Measurements from ENCODE around the gene NEDD4.
"Not testable (repeated sequence)": the region's sequence is repeated elsewhere in the genome, so short reads cannot be mapped to it uniquely, and the experiment has no call there.

Gene NEDD4

DNA sequence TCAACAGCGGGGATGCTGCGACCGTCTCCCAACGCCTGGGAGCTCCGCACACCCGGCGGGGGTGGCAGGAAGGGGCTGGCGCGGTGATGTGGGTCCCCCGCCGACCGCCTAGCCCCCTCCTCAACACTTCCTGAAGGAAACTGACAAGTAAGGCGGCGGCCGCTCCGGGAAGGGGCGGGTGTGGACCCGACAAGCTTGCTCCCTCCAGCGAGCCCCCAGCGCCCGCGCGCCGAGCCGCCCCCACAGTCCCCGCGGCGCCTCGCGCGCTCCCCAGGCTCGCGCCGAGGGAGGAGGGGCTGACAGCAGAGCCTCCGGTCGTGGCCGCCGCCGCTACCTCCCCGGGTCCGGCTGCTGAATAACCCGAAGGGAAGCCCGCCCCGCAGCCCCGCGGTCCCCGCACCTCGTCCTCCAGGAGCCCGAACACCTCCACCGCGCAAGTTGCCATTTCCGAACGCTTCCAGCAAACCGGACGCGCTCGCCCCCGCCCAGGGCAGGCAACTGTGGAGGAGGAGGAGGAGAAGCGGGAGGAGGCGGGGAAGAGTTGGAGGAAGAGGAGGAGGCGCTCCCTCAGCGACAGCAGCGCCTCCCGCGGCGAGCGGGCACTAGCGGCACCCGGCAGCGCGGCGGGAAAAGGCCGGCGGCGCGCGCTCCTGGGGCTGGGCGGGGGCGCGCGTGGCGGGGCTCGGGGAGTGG, at the start of gene NEDD4:
Gene NEDD4 (minus strand): TSS at position 502 of the 693 bp plus-strand sequence. CDS start 57 bp downstream, at position 445.
- peak; percentile 65 for DNase-seq

DNA sequence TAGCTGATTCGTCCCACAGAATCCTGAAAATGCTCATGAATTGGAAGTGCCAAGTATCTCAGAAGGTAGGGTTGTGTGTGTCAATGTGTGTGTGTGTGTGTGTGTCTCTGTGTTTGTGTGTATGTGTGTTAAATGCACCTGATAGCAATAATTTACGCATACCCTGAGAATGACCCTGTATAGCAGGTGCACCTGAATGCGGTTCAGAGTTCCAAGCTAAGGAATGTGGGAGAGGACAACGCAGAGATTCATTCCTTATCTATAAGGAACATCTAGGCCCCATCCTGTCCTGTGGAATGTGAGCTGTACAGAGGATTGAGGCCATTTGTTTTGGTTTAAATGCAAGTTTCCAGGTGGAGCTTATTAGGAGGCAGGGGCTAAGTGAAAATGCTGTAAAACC, 49.1 kb upstream of the NEDD4 start:
- DNase-seq, result no peak

DNA sequence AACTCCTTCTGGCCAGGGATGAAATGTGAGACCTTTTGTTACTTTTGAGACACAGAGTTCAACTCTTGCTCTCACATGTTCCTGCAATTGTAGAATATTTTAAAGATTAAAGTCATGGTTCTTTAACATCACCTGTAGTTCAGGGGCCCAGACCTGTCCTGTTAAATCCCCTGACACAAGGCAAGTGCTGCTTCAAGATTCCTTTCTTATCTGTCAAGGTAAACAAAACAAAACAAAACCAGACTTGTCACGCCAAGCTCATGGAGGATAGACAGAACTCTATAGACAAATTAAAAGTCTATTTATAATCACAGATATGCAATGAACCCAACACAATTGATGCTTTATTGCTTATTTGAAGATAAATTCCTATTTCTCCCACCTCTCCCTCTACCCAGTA, 48.6 kb upstream of the NEDD4 start:
- DNase-seq, result no peak

DNA sequence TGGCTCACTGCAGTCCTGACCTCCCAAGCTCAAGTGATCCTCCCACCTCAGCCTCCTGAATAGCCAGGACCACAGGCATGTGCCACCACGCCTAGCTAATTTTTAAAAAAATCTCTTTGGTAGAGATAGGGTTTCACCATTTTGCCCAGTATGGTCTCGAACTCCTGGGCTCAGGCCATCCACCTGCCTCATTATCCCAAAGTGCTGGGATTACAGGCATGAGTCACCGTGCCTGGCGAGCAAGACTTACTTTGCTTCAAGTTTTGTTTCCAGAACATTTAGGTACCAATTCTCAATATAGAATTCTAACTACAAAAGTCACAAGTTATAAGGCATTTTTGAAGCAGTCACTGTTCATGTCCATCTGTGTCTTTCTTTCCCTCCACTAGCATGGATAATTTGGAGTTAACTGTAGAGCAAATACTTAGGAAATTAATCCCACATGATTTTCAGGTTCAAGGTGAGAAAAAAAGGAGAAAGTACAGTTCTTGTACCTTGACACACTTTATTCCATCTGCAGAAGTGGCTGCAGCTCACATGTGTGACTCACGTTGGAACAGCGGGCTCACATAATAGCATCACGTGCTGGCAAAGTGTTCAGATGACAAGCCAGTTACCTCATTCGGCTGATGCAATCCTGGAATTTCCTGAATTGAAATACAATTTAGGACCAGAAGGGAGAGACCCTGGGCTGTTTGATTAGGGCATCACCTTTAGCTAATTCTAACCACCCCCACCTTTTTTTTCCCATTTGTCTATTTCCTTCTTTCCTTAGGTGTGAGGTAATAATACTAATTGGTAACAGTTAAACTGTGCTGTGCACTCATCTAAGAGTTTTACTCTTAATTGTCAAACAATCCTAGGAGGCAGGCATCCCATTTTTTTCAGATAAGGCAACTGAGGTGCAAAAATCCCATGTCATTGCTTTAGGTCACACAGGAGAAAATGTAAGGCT, 46.9 kb upstream of the NEDD4 start:
- no peak for DNase-seq

DNA sequence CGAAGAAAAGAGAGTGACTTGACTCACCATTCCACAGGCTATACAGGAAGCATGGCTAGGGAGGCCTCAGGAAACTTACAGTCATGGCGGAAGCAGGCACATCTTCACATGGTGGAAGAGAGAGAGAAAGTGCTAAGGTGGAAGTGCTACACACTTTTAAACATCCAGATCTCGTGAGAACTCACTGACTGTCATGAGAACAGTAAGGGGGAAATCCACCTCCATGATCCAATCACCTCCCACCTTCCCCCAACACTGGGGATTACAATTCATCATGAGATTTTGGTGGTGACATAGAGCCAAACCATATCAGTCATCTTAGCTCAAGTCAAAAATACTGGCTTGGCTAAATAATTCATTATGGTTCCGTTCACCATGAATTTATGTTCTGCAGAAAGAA, 45.3 kb upstream of the NEDD4 start:
- DNase-seq, result no peak

DNA sequence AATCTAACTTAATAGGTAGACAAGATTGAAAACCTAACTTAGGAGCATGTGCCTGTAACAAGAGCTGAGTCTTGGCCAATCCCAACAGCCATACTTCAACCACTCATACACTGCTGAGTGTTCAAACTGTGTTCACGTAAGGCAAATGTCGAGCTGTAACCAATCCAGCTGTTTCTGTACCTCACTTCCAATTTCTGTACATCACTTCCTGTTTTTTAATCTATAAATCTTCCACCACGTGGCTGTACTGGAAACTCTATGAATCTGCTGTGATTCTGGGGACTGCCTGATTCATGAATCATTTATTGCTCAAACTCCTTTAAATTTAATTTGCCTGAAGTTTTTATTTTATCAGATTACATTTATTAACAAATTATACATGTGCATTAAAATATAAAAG, 44.6 kb upstream of the NEDD4 start:
- DNase-seq, result no peak

DNA sequence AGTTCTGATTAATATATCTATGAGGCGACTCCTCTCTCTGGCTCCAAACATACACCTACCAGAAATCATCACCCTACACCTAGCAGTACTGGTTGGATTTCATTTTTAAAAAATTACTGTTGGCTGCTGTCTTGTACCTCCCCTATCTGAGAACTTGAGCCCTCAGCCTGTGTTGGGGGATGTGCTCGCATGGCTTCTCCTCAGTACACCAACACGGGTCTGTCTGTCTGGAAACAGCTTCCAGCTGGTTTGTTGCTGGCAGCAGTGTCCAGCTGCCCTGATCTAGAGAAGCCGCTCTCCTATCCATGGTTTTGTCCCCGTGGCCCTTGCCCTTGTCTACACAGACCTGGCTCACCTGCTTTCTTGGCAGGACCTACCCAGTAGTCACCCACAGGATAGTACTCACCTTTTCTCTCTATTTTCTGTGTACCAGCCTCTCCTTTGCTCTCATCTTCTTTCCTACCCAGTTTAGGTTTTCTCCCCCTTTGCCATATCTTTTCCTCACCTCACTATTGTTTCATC, 43.2 kb upstream of the NEDD4 start:
- no peak for DNase-seq

DNA sequence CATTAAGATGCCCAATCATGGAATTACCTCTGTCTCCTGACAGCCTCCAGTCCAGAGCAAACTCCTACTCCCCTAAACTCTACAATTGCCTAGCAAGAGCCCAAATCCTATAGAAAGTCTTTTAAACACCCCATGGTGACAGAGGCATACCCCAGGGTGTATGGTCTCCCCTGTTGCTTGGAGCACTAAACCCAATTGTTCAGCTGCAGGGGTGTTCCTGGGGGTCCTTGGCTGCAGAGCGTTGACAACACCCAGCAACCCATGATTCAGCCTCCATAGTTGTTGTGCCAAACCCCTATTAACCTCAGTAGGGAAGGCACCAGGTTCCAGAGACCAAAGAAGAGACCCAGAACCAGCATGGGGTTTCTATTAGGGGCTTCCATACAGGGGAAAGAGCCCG, 41.8 kb upstream of the NEDD4 start:
- no peak for DNase-seq

DNA sequence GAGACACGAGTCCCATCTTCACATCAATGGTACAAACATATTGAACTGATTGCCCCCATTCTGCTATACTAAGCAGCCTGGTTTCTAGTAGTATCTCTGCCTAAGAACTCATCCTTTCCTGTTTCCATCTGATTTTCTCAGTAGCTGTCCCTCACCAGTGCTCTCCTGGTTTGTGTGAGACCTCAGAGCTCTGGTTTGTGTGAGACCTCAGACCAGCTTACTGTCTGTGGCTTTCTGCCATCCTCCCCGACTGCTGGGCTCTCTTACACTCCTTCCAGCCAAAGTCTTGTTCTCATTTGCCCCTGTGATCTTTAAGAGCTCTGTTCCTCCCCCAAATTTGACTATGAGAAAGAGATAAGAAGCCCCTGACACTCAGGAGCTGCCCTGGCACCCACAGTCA, 41.1 kb upstream of the NEDD4 start:
- DNase-seq, result no peak

DNA sequence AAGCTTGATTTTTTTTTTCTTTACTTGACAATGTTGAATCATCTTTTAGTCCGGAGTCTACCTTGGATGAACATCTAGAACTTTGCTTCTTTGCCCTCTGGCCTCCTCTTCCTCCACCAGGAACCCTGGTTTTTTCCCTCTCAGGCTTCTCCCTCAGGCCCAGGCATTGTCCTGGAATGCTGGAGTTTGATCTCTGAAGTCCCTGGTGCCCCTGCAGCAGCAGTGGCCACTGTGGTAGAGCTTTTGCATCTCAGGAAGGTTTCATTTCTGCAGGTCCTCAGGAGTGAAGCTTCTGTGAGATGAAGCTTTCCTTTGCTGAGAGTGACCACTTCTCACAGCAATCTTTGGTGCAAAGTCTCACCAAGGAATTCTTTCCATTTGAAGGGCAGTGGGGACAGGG, 39.0 kb upstream of the NEDD4 start:
- no peak for DNase-seq

DNA sequence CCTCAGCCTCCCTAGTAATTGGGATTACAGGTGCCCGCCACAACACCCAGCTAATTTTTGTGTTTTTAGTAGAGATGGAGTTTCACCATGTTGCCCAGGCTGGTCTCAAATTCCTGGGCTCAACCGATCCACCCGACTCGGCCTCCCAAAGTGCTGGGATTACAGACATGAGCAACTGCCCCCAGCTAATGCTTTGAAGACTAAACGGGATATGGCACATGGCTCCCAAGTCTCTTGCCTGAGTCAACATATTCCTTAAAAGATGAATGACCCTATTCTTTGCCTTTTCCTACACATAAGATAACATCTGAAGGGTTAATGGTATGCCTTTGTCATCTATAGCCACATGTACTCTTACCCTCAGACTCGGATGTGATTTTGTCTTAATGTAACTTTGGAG, 38.4 kb upstream of the NEDD4 start:
- DNase-seq, result no peak

DNA sequence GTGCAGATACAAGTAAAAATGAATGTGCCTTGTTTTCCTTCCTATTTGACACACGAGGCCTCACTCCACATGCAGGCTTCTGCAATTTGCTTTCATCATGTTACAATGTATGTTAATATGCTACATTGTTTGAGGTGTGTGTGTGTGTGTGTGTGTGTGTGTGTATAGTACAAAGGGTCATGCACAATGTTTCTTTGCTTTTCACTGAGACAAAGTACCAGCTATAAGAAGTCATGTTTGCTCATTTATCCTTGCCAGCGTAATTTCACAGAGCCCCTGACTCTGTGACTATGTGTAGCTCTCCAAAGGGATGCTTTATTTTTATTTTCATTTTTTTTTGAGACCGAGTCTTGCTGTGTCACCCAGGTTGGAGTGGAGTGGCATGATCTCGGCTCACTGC, 38.0 kb upstream of the NEDD4 start:
- no peak for DNase-seq

DNA sequence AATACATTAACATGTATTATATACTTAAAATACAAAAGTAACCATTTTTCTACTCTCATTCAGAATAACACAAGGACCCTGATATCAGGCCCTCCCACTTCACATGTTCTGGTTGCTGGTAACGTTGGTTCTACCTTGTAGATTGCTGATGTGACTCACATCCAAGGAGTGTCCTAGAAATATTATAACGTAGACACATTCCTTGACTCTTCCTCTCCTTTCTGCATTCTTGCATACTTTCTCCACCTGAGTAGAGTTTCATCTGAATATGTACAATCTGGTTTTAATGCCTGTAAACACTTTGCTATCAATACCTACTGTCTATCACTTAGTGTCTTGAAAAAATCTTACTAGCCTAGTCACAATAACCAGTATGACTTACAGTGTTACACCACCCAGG, 35.0 kb upstream of the NEDD4 start:
- DNase-seq, result no peak

DNA sequence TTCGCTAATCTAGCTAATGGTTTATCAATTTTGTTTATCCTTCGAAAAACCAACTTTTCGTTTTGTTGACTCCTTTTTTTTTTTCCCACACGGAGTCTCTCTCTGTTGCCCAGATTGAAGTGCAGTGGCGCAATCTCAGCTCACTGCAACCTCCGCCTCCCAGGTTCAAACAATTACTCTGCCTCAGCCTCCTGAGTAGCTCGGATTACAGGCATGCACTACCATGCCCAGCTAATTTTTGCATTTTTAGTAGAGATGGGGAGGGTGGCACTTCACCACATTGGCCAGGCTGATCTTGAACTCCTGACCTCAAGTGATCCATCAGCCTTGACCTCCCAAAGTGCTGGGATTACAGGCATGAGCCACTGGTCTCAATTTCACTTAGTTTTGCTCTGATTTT, 29.7 kb upstream of the NEDD4 start:
- not testable (repeated sequence) for DNase-seq

DNA sequence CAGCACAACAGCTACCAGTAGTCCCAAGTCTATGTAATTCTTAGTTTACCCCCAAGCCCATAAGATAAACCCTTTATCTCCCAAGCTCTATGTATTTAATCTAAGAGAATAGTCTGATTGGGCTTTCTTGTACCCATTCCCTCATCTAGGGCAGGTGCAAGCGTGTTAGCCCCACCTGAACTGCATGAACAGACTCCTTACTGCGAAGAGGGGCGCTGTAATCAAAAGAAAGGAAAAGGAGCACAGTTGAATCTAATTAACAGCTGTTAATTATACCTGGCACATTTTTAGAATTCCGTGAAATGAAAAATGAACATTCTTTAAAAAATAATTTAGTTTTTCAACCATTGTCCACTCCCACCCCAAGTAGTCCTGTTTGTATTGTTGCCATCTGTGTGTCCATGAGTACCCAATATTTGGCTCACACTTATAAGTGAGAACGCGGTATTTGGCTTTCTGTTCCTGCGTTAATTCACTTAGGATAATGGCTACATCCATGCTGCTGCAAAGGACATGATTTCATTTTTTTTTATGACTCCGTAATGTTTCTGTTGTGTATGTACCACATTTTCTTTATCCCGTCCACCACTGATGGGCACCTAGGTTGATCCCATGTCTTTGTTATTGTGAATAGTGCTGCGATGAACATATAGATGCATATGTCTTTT, 26.5 kb upstream of the NEDD4 start:
- no peak for DNase-seq

DNA sequence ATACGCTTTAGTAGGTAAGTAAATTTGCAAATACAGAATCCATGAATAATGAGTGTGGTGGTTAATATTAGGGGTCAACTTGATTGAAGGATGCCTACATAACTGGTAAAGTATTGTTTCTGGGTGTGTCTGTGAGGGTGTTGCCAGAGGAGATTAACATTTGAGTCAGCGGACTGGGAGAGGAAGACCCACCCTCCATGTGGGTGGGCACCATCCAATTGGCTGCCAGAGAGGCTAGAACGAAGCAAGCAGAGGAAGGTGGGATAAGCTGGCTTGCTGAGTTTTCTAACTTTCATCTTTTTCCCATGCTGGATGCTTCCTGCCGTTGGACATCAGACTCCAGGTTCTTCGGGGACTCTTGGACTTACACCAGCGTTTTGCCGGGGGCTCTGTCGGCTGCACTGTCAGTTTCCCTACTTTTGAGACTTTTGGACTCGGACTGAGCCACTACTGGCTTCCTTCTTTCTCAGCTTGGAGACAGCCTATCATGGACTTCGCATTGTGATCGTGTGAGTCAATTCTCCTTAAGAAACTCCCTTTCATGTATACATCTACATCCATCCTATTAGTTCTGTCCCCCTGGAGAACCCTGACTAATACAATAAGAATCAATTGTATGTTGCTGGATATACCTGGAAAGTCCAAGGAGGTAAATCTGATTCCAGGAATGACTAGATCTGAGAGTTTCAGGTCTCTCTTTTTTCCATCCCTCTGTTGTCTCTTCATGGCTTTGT, 25.8 kb upstream of the NEDD4 start:
- no peak for DNase-seq

DNA sequence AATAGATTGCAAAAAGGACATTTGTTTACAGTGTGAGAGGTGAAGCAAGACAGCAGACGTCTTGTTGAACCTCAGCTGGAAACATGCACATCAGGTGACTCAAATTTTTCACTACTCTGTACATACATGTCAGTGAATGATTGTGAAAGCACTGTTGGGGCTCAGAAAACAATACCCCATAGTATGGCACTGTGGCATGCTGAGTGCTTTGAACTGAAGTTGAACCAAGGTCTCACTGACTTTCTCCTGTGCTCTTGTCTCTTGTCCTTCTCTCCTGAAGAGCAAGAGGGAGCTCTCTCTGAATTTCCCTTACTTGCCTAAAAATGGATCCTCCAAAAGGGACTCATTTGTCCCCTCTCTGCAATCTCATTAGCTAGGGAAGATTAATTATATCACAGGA, 24.5 kb upstream of the NEDD4 start:
- DNase-seq, result no peak

DNA sequence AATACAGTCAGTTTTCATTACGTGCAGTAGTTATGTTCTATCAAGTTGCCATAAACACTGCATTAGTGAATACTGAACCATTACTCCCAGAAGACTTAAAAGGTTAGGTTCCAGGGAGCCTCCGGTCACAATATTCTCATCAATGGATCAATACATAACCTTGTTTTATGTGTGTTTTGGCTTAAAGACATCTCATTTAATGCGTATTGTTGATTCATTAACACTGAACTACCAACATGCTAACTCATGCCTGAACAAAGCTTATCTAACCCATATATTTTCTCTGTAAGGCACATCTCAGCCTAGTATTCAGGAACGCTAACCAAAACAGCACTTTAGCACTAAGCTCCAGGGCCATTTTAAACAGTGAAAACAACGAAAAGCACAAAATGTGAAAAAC, 24.1 kb upstream of the NEDD4 start:
- DNase-seq, result no peak

DNA sequence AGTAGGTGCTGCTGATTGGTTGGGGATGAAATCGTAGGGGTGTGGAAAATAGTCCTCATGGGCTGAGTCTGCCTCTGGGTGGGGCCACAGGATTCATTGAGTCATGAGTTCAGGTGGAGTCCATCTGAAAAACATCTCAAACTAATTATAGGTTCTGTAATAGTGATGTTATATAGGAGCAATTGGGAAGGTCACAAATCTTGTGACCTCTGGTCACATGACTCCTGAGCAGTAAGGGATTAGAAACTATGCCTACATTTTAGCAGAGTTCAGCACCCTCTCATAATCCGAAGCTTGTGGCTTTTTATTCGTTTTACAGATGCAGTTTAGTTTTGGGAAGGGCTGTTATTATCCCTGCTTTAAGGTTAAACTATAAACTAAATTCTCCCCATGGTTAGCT, 22.9 kb upstream of the NEDD4 start:
- DNase-seq, result no peak

DNA sequence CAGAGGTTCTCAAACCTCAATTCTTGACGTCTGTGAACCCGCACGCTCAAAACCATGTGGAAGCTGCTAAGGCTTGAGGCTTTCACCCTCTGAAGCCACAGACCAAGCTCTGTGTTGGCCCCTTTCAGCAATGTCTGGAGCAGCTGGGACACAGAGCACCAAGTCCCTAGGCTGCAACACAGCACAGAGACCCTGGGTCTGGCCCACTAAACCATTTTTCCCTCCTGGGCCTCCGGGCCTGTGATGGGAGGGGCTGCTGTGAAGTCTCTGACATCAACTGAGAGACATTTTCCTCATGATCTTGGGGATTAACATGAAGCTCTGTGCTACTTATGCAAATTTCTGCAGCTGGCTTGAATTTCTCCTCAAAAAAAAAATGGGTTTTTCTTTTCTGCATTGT, 21.3 kb upstream of the NEDD4 start:
- DNase-seq, result no peak

DNA sequence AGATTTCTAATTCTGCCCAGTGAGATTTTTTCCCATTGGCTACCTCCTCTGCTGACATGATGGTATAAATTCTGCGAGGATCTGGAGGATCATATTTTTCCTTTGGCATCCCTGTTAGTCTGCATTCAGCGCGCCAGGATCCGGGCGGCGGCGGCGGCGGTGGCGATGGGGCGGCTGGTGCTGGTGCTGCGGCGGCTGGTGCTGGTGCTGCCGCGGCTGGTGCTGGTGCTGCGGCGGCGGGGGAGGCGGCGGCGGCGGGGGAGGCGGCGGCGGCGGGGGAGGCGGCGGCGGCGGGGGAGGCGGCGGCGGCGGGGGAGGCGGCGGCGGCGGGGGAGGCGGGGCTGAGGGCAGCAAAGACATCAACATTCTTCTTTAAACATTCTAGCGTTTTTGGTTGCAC, 13.6 kb upstream of the NEDD4 start:
- not testable (repeated sequence) for DNase-seq

DNA sequence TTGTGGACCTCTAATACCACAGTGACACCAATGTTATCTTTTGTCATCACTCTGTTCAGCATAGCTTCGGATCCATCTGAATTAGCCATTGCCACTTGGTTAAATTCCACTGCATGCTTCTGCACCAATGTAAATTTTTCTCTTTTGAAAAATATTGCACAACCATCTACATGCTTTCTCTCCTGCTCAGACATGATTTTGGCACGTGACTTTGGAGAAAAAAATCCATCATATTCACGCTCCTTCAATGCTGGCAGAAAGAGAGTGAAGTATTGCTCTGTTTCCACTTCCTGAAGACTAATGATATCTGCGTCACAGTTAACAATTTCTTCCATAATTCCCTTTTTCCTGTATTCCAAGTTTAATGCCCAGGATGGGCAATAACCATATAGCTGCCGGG, 13.0 kb upstream of the NEDD4 start:
- not testable (repeated sequence) for DNase-seq

DNA sequence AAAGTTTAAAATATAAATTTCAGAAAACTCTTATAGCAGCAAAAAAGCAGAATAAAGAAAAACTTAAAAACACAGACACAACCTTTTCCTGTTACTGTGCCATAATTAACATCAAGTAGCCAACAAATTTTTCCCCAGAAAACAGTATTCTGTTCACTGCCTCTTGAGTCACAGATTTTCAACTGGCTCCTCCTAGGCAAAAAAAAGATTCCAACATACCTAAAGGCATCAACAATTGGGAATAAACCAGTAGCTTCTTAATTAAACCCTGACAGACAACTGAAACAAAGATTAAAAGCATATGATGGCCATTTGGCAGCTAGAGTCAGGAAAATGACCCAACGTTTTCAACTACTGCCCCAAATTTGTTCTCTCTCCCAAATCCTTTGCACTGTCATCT, 10.9 kb upstream of the NEDD4 start:
- DNase-seq, result not testable (repeated sequence)

All from CD4-positive, alpha-beta T cell treated with Interferon gamma for 1 hour (primary cell).